ENCODE results near the gene MAVS.
A peak's percentile ranks its signal among the peaks of the same experiment; 100 is the strongest.
"Not testable (repeated sequence)": the region's sequence is repeated elsewhere in the genome, so short reads cannot be mapped to it uniquely, and the experiment has no call there.

MAVS gene

GRCh38 chr20:3889489-3890397 is 43.1 kb downstream of the MAVS start:
- DNase-seq: peak; percentile 37

DNA sequence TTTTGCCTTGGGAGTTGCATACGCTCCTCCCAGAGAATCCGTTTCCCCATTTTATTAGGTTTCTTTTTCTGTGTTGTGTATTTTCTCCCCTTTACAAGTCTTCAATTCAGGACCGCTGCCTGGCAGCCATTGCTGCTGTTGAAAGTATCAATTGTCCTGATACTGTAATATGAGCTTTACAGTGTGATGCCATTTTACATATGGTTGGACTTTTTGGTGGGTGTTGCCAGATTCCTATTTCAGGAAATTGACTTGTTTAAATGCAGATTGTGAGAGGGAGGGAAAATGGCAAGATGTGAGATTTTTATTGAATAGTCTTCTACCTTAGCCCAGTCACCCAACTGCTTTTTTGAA is 43.7 kb downstream of the MAVS start:
- DNase-seq: no peak

DNA sequence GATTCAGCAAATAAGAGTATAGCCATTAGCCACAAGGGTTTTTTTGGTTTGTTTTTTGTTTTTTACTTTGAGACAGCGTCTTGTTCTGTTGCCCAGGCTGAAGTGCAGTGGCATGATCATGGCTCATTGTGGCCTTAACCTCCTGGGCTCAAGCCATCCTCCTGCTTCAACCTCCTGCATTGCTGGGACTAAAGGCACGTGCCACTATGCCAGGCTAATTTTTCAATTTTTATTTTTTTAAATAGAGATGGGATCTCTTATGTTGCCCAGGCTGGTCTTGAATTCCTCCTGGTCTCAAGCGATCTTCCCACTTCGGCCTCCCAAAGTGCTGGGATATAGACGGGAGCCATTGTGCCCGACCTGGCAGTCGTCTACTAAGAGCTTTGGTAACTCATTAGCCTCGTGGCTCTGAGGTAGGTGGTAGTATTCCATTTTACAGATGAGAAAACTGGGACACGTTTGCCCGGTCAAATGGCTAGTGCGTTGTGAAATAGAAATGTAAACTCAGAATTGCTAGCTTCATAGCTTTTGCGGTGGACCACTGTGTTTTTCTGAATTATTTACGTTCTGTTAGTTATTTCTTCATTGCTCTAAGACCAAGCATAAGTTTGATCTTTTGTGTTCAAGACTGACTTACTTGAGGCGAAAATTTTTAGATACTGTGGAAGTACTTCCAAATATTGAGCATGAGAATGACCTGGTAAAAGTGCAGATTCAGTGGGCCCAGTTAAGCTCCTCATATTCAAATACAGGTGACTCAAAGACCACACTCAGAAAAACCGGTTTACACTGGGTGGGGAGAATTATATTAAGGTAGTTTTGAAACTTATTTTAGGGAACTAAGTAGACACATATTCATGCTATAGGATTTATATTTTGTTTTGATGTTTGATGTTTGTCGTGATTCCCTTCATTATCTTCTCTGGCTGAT is 44.6 kb downstream of the MAVS start:
- DNase-seq: no peak

- DNase-seq: no peak
Observed at GRCh38 chr20:3894796-3895195, 48.2 kb downstream of the MAVS start.

DNA sequence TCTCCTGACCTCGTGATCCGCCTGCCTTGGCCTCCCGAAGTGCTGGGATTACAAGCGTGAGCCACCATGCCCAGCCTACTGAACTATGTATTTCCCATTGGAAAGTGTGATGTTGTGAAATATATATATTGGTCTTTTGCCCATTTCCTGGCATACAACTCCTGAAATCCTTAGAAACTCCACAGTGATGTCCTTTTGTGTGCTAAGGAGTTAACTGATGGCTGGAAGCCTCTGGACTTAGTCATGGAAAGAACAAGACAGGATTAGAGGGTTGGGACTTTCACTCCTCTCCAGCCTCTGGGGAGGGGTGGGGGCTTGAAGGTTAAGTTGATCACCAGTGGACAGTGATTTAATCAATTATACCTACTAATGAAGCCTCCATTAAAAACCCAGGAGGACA is 49.7 kb downstream of the MAVS start:
- no peak for DNase-seq

GRCh38 chr20:3896853-3897583 is 50.4 kb downstream of the MAVS start:
- no peak for DNase-seq

GRCh38 chr20:3898181-3898580 is 51.5 kb downstream of the MAVS start:
- not testable (repeated sequence) for DNase-seq

- no peak for DNase-seq
Observed at GRCh38 chr20:3898639-3899038, 52.0 kb downstream of the MAVS start.

GRCh38 chr20:3900187-3900604 is 53.6 kb downstream of the MAVS start:
- no peak for DNase-seq

DNA sequence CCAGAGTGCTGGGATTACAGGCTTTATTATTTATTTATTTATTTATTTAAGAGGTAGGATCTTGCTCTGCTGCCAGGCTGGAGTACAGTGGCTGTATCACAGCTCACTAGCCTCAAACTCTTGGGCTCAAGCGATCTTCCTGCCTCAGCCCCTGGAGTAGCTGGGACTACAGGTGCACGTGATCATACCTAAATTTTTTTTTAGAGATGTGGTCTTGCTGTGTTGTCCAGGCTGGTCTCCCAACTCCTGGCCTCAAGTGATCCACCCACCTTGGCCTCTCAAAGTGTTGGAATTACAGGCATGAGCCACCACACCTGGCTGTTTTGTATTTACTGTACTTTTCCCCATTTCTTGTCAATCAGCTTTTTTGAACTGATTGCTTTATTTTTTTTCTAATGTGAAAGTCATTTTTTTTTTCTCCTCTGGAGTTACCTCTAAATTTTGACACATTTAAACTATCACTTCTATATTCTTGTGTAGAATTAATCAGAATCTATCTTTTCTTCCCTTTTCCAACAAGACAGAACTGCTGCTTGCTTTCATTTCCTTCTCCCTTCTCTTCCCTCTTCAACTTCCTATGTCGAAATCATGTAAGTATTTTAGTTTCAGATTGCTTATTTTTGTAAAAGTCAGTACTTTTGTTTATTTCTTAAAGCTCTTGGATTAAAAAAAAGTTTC is 54.5 kb downstream of the MAVS start:
- no peak for DNase-seq

- DNase-seq: no peak
Observed at GRCh38 chr20:3901706-3902440, 55.2 kb downstream of the MAVS start.

DNA sequence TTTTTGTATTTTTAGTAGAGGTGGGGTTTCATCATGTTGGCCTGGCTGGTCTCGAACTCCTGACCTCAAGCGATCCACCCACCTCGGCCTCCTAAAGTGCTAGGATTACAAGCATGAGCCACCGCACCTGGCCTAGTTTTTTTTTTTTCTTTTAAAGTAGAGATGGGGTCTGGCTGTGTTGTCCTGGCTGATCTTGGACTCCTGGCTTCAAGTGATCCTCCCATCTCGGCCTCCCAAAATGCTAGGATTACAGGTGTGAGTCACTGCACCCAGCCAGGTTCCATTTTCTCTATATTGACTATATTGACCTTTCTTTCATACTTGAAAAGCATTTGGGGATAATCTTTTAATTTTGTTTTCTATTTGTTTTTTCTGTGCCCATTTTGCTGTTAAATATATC is 55.8 kb downstream of the MAVS start:
- no peak for DNase-seq

- no peak for DNase-seq
Observed at GRCh38 chr20:3904224-3904623, 57.6 kb downstream of the MAVS start.

- no peak for DNase-seq
Observed at GRCh38 chr20:3904857-3905256, 58.2 kb downstream of the MAVS start.

DNA sequence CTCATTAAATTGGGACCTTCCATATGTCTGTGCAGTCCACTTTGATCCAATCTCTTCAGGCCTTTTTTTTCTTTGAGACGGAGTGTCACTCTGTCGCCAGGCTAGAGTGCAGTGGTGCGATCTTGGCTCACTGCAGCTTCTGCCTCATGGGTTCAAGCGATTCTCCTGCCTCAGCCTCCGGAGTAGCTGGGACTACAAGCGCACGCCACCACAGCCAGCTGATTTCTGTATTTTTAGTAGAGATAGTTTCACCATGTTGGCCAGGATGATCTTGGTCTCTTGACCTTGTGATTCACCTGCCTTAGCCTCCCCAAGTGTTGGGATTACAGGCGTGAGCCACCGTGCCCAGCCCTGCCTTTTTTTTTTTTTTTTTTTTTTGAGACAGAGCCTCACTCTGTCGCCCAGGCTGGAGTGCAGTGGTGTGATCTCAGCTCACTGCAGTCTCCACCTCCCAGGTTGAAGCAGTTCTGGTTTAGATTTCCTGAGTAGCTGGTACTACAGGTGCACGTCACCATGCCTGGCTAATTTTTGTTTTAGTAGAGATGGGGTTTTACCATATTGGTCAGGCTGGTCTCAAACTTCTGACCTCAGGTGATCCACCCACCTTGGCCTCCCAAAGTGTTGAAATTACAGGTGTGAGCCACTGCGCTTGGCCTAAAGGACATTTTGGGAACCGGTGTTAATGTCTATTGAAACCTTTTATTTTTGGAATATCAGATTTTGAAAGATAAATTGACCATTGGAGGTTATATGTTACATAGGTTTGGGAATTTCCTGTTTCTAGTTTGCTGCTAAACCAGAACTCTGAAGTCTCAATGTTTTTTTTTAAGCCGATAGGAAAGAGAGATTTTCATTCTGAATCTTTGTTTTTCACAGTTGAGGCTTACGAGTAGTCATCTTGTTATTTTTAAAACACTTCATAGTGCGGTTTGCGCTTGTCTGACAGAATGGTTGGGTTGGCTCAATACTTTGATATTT is 60.4 kb downstream of the MAVS start:
- peak; percentile 25 for DNase-seq

- no peak for DNase-seq
Observed at GRCh38 chr20:3908667-3909066, 62.0 kb downstream of the MAVS start.

DNA sequence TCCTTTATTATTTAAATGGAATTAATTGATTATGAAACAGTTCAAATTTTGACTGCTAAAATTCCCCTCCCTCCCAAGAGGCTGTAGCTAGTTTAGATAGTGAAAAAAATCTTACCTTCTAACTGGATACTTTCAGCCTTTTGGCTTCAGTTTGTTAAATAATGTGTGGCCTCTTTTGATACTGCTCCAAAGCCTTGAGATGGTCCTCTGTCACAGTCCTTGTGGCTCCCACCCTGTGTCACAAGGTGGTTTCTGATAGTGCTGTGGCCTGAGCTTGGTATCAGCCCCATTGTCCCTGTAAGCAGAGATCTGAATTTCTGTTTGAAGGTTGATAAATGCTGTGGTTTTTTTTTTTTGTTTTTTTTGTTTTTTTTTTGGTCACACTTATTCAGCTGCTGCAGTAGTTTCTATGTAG is 63.3 kb downstream of the MAVS start:
- DNase-seq: no peak

DNA sequence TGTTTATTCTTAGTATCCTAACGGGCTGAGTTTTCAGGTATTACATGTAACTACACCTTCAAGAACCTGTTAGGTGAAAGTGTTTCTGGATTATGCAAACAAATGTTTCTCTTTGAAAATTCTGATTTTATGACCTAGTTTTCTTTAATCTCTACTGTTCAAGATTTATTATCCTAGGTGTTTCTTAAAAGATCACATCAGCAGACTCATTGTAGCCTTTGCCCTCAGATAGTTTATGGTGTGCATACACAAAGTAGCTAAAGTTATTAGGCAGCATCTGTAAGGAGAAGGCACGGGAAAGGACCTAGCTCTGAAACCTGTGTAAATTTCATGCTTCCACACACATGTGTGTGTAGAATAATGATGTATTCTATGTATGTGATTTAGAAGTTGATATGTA is 64.2 kb downstream of the MAVS start:
- no peak for DNase-seq

- no peak for DNase-seq
Observed at GRCh38 chr20:3911956-3912355, 65.3 kb downstream of the MAVS start.

- no peak for DNase-seq
Observed at GRCh38 chr20:3914446-3914845, 67.8 kb downstream of the MAVS start.

GRCh38 chr20:3915691-3916090 is 69.1 kb downstream of the MAVS start:
- DNase-seq: no peak

All from stimulated activated CD4-positive, alpha-beta T cell treated with anti-CD3 and anti-CD28 coated beads, Interleukin-4, amount 100 ng/mL, for 1 hour (primary cell).